HepG2 (cell line): ENCODE measurements around the gene P2RY6. TPM values are rescaled to one million over a fixed set of nuclear protein-coding genes. Genes with fewer than 3 reads are reported as not detected.

ENCODE experiments used
- CHD2 ChIP-seq: IDR thresholded peaks from 2 replicates; pipeline ENCODE4 v1.6.1; 2011; ENCODE audit warnings: low read depth, low read length, improper control_type of control experiment
- E2F1 ChIP-seq: sonication (generic); formaldehyde crosslinking; IDR thresholded peaks from 2 replicates; pipeline ENCODE4 v1.5.0; 2020; ENCODE audit warnings: missing genetic modification reagents
- KLF13 ChIP-seq: sonication (generic); formaldehyde crosslinking; IDR thresholded peaks from 2 replicates; pipeline ENCODE4 v1.4.0; 2020; ENCODE audit warnings: mild to moderate bottlenecking, missing genetic modification reagents
- LRRFIP1 ChIP-seq: sonication (generic); formaldehyde crosslinking; conservative IDR thresholded peaks from 2 replicates; pipeline ENCODE4 v1.4.0; 2020; ENCODE audit warnings: missing genetic modification reagents
- SAFB2 ChIP-seq: sonication (generic); formaldehyde crosslinking; IDR thresholded peaks from 2 replicates; pipeline ENCODE4 v1.5.1; 2020; ENCODE audit warnings: missing genetic modification reagents, low read depth, mild to moderate bottlenecking, borderline replicate concordance
- SIN3B ChIP-seq: fragments of 150-350 bp; IDR thresholded peaks from 2 replicates; pipeline ENCODE4 v1.6.1; 2014; ENCODE audit warnings: low read length
- TFE3 ChIP-seq: IDR thresholded peaks from 2 replicates; pipeline ENCODE4 v1.6.1; 2016
- TRAFD1 ChIP-seq: sonication (generic); formaldehyde crosslinking; IDR thresholded peaks from 2 replicates; pipeline ENCODE4 v1.5.1; 2020; ENCODE audit warnings: missing genetic modification reagents, mild to moderate bottlenecking, borderline replicate concordance
- ZBTB33 ChIP-seq: sonication (generic); formaldehyde crosslinking; IDR thresholded peaks from 2 replicates; pipeline ENCODE4 v1.4.0; 2020; ENCODE audit warnings: missing genetic modification reagents
- ZNF264 ChIP-seq: sonication (generic); formaldehyde crosslinking; IDR thresholded peaks from 2 replicates; pipeline ENCODE4 v1.4.0; 2020; ENCODE audit warnings: missing genetic modification reagents
- ZNF687 ChIP-seq: sonication (generic); formaldehyde crosslinking; IDR thresholded peaks from 2 replicates; pipeline ENCODE4 v1.5.1; 2020; ENCODE audit warnings: mild to moderate bottlenecking, missing genetic modification reagents, moderate library complexity
- ZNF883 ChIP-seq: sonication (generic); formaldehyde crosslinking; IDR thresholded peaks from 2 replicates; pipeline ENCODE4 v1.5.1; 2020; ENCODE audit warnings: mild to moderate bottlenecking, missing genetic modification reagents; ENCODE audit errors: not compliant biosample characterization
- polyA plus RNA-seq, 8 experiments: library from polyadenylated mRNA; depleted of rRNA in 3 of 8; stranded (reverse) in 7 of 8; unstranded in 1 of 8; fragments of >200 nt; fragmentation: Illumina TruSeq in 4 of 8; extraction: Trizol in 4 of 8; gene quantifications; 2 replicates each; pipeline versions ENCODE4 v1.2.1 to v1.2.3, GENCODE V29; 2011 to 2016; ENCODE audit warnings: low read depth in 4 of 8, missing spikeins in 1 of 8, mixed read lengths in 1 of 8; ENCODE audit not compliant: insufficient read depth in 1 of 8
- total RNA-seq, 5 experiments: library from RNA; depleted of rRNA; stranded (reverse); fragments of >200 nt; fragmentation: Illumina TruSeq; extraction: Trizol; gene quantifications; 2 replicates each; pipeline ENCODE4 v1.2.3, GENCODE V29; 2016; ENCODE audit warnings: low read depth in 1 of 5

Gene P2RY6
- total and polyA plus RNA-seq, 2 of the 13 experiments (the other 11 are each of a cell fraction or from before 2014, with no cell fraction given) = 0.09 to 0.29 TPM

- peak; percentile 92 for TF ChIP-seq ZNF687 (CRISPR knock-in tag)
- TF ChIP-seq LRRFIP1 (CRISPR knock-in tag) = no peak
- no peak for TF ChIP-seq TRAFD1 (CRISPR knock-in tag)
- TF ChIP-seq ZBTB33 (CRISPR knock-in tag) = 0 out of 2 replicates have a peak, but pooled peaks have one; percentile 7
- no peak for TF ChIP-seq ZNF264 (CRISPR knock-in tag)
- no peak for TF ChIP-seq E2F1 (CRISPR knock-in tag)
- no peak for TF ChIP-seq ZNF883
- no peak for TF ChIP-seq KLF13 (CRISPR knock-in tag)
- no peak for TF ChIP-seq SAFB2 (CRISPR knock-in tag)
- TF ChIP-seq TFE3 (CRISPR knock-in tag) = no peak
- TF ChIP-seq SIN3B = no peak
- TF ChIP-seq CHD2 = no peak
Observed at GRCh38 chr11:73314117-73314961, 42.2 kb downstream of the P2RY6 start (continued).
